IPS-11a (cell line): Measurements from ENCODE around the gene TMEM187.

Experiments
- H3K4me3 ChIP-seq: one replicate; pipeline ENCODE4 v1.5.1; 2013; ENCODE audit warnings: low read depth, low read length, control low read depth

TMEM187 gene

GRCh38 chrX:153972368-153973126 lies at the start of gene TMEM187:
TMEM187 (plus strand) TSS chrX:153972754; CDS start chrX:153982063, 9,309 bp downstream.
- H3K4me3 ChIP-seq = peak within 1 kb of the TSS; percentile 84

GRCh38 chrX:153922932-153923857 lies 49.4 kb upstream of the TMEM187 start:
- H3K4me3 ChIP-seq = no peak overlapping the region

GRCh38 chrX:153924149-153924861 lies 48.2 kb upstream of the TMEM187 start:
- H3K4me3 ChIP-seq = no peak overlapping the region

- H3K4me3 ChIP-seq = peak overlapping the region; percentile 34
Measured at GRCh38 chrX:153925387-153925738, 47.2 kb upstream of the TMEM187 start.

GRCh38 chrX:153925739-153926551 lies 46.6 kb upstream of the TMEM187 start, which contains the start of gene ARHGAP4:
ARHGAP4 (minus strand) TSS chrX:153926264; CDS start chrX:153926202, 62 bp downstream.
- peak within 1 kb of the TSS; percentile 34 for H3K4me3 ChIP-seq

GRCh38 chrX:153926552-153926857 lies 46.0 kb upstream of the TMEM187 start:
- peak overlapping the region; percentile 8 for H3K4me3 ChIP-seq

- peak overlapping the region; percentile 41 for H3K4me3 ChIP-seq
Measured at GRCh38 chrX:153926858-153927671, 45.5 kb upstream of the TMEM187 start.

GRCh38 chrX:153927672-153927921 lies 45.0 kb upstream of the TMEM187 start:
- peak overlapping the region; percentile 41 for H3K4me3 ChIP-seq

GRCh38 chrX:153927922-153928760 lies 44.4 kb upstream of the TMEM187 start:
- peak overlapping the region; percentile 41 for H3K4me3 ChIP-seq

- no peak overlapping the region for H3K4me3 ChIP-seq
Measured at GRCh38 chrX:153928846-153929245, 43.7 kb upstream of the TMEM187 start.

- H3K4me3 ChIP-seq = no peak overlapping the region
Measured at GRCh38 chrX:153929576-153929975, 43.0 kb upstream of the TMEM187 start.

- H3K4me3 ChIP-seq = no peak overlapping the region
Measured at GRCh38 chrX:153930011-153930910, 42.3 kb upstream of the TMEM187 start.

GRCh38 chrX:153931151-153931550 lies 41.4 kb upstream of the TMEM187 start:
- H3K4me3 ChIP-seq = no peak overlapping the region

- no peak overlapping the region for H3K4me3 ChIP-seq
Measured at GRCh38 chrX:153931748-153932147, 40.8 kb upstream of the TMEM187 start.

- no peak overlapping the region for H3K4me3 ChIP-seq
Measured at GRCh38 chrX:153932220-153932915, 40.2 kb upstream of the TMEM187 start.

GRCh38 chrX:153933748-153934147 lies 38.8 kb upstream of the TMEM187 start:
- peak overlapping the region; percentile 67 for H3K4me3 ChIP-seq

- H3K4me3 ChIP-seq = peak overlapping the region; percentile 67
Measured at GRCh38 chrX:153934148-153934761, 38.3 kb upstream of the TMEM187 start.
